GM12891 (cell line): ENCODE results near the gene TRABD2B.

Experiments used
- POLR2A ChIP-seq: IDR thresholded peaks from 2 replicates; pipeline ENCODE4 v1.6.1; 2011; ENCODE audit warnings: low read depth, low read length, control low read depth
- POLR2AphosphoS5 ChIP-seq: IDR thresholded peaks from 2 replicates; pipeline ENCODE4 v1.6.1; 2011; ENCODE audit warnings: low read depth, low read length, control low read depth
- POU2F2 ChIP-seq: IDR thresholded peaks from 2 replicates; pipeline ENCODE4 v1.6.1; 2011; ENCODE audit warnings: low read depth, mild to moderate bottlenecking, control low read depth, low read length, moderate library complexity
- SPI1 ChIP-seq: IDR thresholded peaks from 2 replicates; pipeline ENCODE4 v1.6.1; 2011; ENCODE audit warnings: low read depth, low read length, control low read depth
- TAF1 ChIP-seq: IDR thresholded peaks from 2 replicates; pipeline ENCODE4 v1.6.1; 2011; ENCODE audit warnings: low read depth, low read length, control low read depth

DNA sequence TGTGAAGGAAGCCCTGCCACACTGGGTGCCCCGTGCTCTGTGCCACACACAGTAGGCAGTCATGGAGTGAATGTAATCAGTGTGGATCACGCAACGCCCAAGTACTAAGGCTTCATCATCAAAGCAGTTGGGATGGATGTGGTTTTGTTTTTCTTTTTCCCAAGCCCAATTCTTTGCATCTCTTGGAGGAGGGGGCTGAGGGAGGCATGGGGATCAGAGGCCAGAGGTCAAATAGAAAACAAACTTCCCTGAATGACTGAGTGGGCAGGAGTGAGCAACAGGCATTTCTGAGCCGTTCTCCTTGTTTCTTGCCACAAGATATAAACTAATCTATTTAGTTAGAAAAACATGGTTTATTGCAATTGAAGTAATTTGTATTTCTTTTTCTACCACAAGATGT, 85.3 kb downstream of the TRABD2B start:
- TF ChIP-seq POLR2AphosphoS5 (no peak), TAF1 (no peak), POU2F2 (no peak), POLR2A (no peak), SPI1 (no peak)
